Parathyroid adenoma (tissue), 2 donors: ENCODE measurements around the gene FABP2.

Experiments used
- H2AFZ ChIP-seq: fragments of 300-600 bp; sonication (generic); one replicate; pipeline ENCODE4 v1.7.0; 2017; ENCODE audit warnings: antibody characterized with exemption, mild to moderate bottlenecking
- H3K27ac ChIP-seq: fragments of 300-600 bp; sonication (generic); one replicate; pipeline ENCODE4 v1.7.0; 2017
- H3K27me3 ChIP-seq: fragments of 300-600 bp; sonication (generic); one replicate; pipeline ENCODE4 v1.7.0; 2017; ENCODE audit warnings: low read length; ENCODE audit not compliant: control insufficient read depth, insufficient read depth
- H3K36me3 ChIP-seq: fragments of 300-600 bp; sonication (generic); one replicate; pipeline ENCODE4 v1.7.0; 2017; ENCODE audit warnings: low read length; ENCODE audit not compliant: control insufficient read depth, insufficient read depth
- H3K4me1 ChIP-seq: fragments of 300-600 bp; sonication (generic); one replicate; pipeline ENCODE4 v1.7.0; 2017; ENCODE audit warnings: control low read depth
- H3K4me2 ChIP-seq: fragments of 300-600 bp; sonication (generic); one replicate; pipeline ENCODE4 v1.7.0; 2017; ENCODE audit warnings: low read length
- H3K4me3 ChIP-seq: fragments of 300-600 bp; sonication (generic); one replicate; pipeline ENCODE4 v1.7.0; 2017; ENCODE audit warnings: low read depth, low read length
- H3K79me2 ChIP-seq: fragments of 300-600 bp; sonication (generic); one replicate; pipeline ENCODE4 v1.7.0; 2017; ENCODE audit warnings: control low read depth
- H3K9ac ChIP-seq: fragments of 300-600 bp; sonication (generic); one replicate; pipeline ENCODE4 v1.7.0; 2017; ENCODE audit warnings: mild to moderate bottlenecking
- H3K9me3 ChIP-seq: fragments of 300-600 bp; sonication (generic); one replicate; pipeline ENCODE4 v1.7.0; 2017; ENCODE audit warnings: low read length; ENCODE audit not compliant: control insufficient read depth
- CTCF ChIP-seq: fragments of 300-600 bp; sonication (generic); IDR thresholded peaks from one replicate; pipeline ENCODE4 v1.7.0; 2017; ENCODE audit warnings: antibody characterized with exemption, mild to moderate bottlenecking
- donor health status: primary hyperparathyroidism.

FABP2 gene

DNA sequence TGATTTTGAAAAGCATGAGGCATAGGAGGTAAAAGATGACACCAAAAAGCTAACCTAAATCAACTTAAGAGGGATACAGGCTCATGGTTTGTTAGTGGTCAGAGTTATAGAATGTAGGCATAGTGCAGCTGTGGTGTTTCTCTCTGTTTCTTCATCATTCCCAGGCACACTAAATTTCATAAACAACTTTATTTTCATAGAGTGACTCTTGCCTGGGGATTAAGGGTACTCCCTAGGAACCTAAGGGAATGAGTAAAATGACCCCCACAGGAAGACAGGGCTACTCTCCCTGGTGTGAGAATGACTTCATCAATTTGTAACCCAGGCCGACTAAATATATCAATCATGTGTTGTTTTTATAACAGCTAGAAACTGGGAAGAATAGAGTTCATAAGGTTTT lies 11.1 kb downstream of the FABP2 start:
- TF ChIP-seq CTCF = no peak
- H3K9ac ChIP-seq = no peak overlapping the region

GRCh38 chr4:119307606-119308005 lies 14.3 kb downstream of the FABP2 start:
- H3K9me3 ChIP-seq = no peaks in the 10 kb centered on the region
- no peak overlapping the region for H3K4me3 ChIP-seq
- no peaks in the 10 kb centered on the region for H3K36me3 ChIP-seq
- no peak overlapping the region for H3K4me2 ChIP-seq
- H3K4me1 ChIP-seq = no peaks in the 10 kb centered on the region
- no peak overlapping the region for H3K9ac ChIP-seq
- no peaks in the 10 kb centered on the region for H3K27me3 ChIP-seq
- TF ChIP-seq CTCF = no peak
- H3K27ac ChIP-seq = no peak overlapping the region
- H2AFZ ChIP-seq = no peak overlapping the region
- no peaks in the 10 kb centered on the region for H3K79me2 ChIP-seq

More for the DNA sequence above, 11.1 kb downstream of the FABP2 start:
- no peaks in the 10 kb centered on the region for H3K79me2 ChIP-seq
- H3K9me3 ChIP-seq = no peaks in the 10 kb centered on the region
- H3K27ac ChIP-seq = no peak overlapping the region
- no peak overlapping the region for H2AFZ ChIP-seq
- H3K27me3 ChIP-seq = no peaks in the 10 kb centered on the region
- no peaks in the 10 kb centered on the region for H3K4me1 ChIP-seq
- no peak overlapping the region for H3K4me2 ChIP-seq
- H3K4me3 ChIP-seq = no peak overlapping the region
- H3K36me3 ChIP-seq = no peaks in the 10 kb centered on the region

GRCh38 chr4:119304431-119304830 lies 17.5 kb downstream of the FABP2 start:
- Histone ChIP-seq H2AFZ (no peak overlapping the region), H3K27ac (no peak overlapping the region), H3K79me2 (no peaks in the 10 kb centered on the region), H3K36me3 (no peaks in the 10 kb centered on the region), H3K27me3 (no peaks in the 10 kb centered on the region), H3K4me3 (no peak overlapping the region), H3K9me3 (no peaks in the 10 kb centered on the region), H3K4me2 (no peak overlapping the region), H3K4me1 (no peaks in the 10 kb centered on the region), H3K9ac (no peak overlapping the region)
- no peak for TF ChIP-seq CTCF

DNA sequence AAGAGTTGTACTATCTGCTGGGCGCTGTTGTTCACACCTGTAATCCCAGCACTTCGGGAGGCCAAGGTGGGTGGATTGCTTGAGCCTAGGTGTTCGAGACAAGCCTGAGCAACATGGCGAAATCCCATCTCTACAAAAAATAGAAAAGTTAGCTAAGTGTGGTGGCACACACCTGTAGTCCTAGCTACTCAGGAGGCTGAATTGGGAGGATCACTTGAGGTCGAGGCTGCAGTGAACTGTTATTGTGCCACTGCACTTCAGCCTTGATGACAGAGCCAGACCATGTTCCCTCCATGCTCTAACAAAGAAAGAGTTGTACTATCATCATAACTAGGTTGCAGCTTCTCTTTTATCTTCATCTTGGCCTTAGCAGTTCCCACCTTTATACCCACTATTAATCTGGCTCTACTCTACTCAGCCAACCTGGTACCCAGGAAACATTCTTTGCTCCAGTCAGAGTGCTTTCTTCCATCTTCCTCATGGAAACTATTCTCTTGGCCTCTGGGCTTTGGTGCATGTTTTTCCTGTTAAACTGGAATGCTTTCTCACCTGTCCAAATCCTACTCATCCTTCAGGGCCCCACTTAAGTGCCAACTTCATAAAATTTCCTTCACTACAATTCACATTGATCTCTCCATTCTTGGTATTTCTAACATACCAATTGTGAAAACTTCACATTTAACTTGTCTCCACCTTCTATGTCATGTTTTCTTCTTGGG lies 18.2 kb downstream of the FABP2 start:
- H3K4me1 ChIP-seq = peaks cover 2% of the 10 kb centered on the region
- H3K4me2 ChIP-seq = no peak overlapping the region
- H2AFZ ChIP-seq = no peak overlapping the region
- no peaks in the 10 kb centered on the region for H3K27me3 ChIP-seq
- H3K9me3 ChIP-seq = no peaks in the 10 kb centered on the region
- no peak overlapping the region for H3K9ac ChIP-seq
- no peaks in the 10 kb centered on the region for H3K79me2 ChIP-seq
- TF ChIP-seq CTCF = no peak
- H3K27ac ChIP-seq = no peak overlapping the region
- H3K4me3 ChIP-seq = no peak overlapping the region
- H3K36me3 ChIP-seq = no peaks in the 10 kb centered on the region
